GM12873 (cell line): ENCODE data around the gene STXBP4.

Source experiments
- TF ChIP-seq, protein P1 (sequence below): IDR thresholded peaks from 2 replicates; pipeline ENCODE4 v1.5.1; 2012; ENCODE audit warnings: low read depth, mild to moderate bottlenecking, moderate library complexity, low read length, control low read depth; ENCODE audit not compliant: insufficient read depth; ENCODE audit errors: missing control alignments

STXBP4 gene

DNA sequence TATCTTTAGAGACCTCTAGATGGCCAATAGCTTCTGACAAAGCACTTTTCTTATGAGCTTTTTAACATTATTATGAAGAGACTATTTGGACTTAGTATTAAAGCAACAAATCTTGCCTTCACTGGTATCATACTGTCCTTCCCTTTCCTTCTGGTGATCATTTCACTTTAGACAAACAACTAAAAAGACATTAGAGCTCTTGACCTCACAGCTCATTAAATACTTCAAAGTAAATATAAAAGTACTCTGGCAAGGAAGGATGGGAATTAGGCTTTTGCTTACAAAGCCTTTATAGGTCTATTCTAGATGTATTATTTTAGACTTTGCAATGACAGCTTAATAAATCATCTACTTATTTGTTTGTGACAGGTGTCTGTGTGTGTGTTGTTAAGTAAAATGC, 11.1 kb downstream of the STXBP4 start:
- TF ChIP-seq, protein P1, sequence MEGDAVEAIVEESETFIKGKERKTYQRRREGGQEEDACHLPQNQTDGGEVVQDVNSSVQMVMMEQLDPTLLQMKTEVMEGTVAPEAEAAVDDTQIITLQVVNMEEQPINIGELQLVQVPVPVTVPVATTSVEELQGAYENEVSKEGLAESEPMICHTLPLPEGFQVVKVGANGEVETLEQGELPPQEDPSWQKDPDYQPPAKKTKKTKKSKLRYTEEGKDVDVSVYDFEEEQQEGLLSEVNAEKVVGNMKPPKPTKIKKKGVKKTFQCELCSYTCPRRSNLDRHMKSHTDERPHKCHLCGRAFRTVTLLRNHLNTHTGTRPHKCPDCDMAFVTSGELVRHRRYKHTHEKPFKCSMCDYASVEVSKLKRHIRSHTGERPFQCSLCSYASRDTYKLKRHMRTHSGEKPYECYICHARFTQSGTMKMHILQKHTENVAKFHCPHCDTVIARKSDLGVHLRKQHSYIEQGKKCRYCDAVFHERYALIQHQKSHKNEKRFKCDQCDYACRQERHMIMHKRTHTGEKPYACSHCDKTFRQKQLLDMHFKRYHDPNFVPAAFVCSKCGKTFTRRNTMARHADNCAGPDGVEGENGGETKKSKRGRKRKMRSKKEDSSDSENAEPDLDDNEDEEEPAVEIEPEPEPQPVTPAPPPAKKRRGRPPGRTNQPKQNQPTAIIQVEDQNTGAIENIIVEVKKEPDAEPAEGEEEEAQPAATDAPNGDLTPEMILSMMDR, result no peak

- TF ChIP-seq, protein P1, result no peak
These were observed 11.8 kb downstream of the STXBP4 start for GRCh38 chr17:54980375-54980774.

GRCh38 chr17:54982399-54982798, 13.8 kb downstream of the STXBP4 start:
- TF ChIP-seq, protein P1, result no peak

DNA sequence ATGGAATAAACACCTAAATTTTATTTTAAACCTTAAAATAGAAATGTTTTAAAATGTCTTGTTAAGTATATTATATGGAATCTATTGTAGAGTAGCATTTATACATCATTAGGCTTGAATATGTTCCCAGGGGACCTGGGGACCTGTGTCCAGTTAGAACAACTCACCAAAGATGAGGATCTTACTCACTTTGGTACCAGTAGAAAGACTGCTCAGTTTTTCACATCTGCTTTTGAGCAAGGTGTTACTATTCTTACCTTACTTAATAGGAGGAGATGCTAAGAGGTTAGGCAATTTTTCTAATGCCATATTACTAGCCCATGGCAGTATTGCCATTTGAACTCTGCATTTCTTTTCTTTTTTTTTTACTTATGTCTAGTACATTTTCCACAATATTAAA, 14.7 kb downstream of the STXBP4 start:
- TF ChIP-seq, protein P1, result no peak

- TF ChIP-seq, protein P1, result no peak
These were observed 16.9 kb downstream of the STXBP4 start for GRCh38 chr17:54985476-54985875.

- TF ChIP-seq, protein P1, result no peak
These were observed 21.6 kb downstream of the STXBP4 start for GRCh38 chr17:54990118-54990517.

DNA sequence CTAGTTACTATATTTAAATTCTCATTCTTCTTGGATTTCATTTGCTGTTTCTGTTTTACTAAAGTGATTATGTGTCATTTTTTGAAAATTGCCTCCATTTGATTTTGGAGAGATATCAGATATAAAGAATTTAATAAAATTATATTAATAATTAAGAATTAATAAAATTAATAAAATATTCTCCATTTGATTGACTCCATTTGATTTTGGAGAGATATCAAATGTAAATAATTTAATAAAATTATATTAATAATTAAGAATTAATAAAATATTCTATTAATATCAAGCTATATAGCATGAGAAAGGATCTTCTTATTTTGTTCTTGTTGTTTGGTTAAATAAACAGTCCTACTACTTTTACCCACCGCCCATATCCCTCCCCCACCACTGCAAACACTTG, 23.0 kb downstream of the STXBP4 start:
- TF ChIP-seq, protein P1, result no peak
